Epithelial cell of prostate (primary cell): ENCODE results near the gene CLBA1.
A peak's percentile ranks its signal among the peaks of the same experiment; 100 is the strongest.
"Not testable (repeated sequence)": the region's sequence is repeated elsewhere in the genome, so short reads cannot be mapped to it uniquely, and the experiment has no call there.

Source experiments
- DNase-seq: peaks from one replicate; pipeline ENCODE4 v3.0.0-alpha.2; 2011; ENCODE audit warnings: low read depth, low spot score
- H3K27ac ChIP-seq: fragments of 450-650 bp; 2 replicates; pipeline ENCODE4 v1.5.1; 2017; ENCODE audit warnings: mild to moderate bottlenecking

Gene CLBA1

GRCh38 chr14:105019861-105020814, 34.5 kb downstream of the CLBA1 start:
- DNase-seq: no peak

GRCh38 chr14:105020815-105021655, 35.4 kb downstream of the CLBA1 start, which contains the start of gene CDCA4:
CDCA4 (minus strand) TSS chr14:105021083; CDS start chr14:105011929, 9,154 bp downstream.
- DNase-seq: peak; percentile 60

More at GRCh38 chr14:105019861-105020814, 34.5 kb downstream of the CLBA1 start:
- peak overlapping the region; percentile 99 for H3K27ac ChIP-seq

GRCh38 chr14:105021656-105022275, 36.2 kb downstream of the CLBA1 start:
- peak overlapping the region; percentile 99 for H3K27ac ChIP-seq
- no peak for DNase-seq

More at GRCh38 chr14:105020815-105021655, 35.4 kb downstream of the CLBA1 start, which contains the start of gene CDCA4:
- H3K27ac ChIP-seq: peak within 1 kb of the TSS; percentile 99

GRCh38 chr14:105022276-105022670, 36.7 kb downstream of the CLBA1 start:
- DNase-seq: no peak
- H3K27ac ChIP-seq: peak overlapping the region; percentile 99

- H3K27ac ChIP-seq: peak overlapping the region; percentile 99
- no peak for DNase-seq
These were observed 37.6 kb downstream of the CLBA1 start for GRCh38 chr14:105023144-105023543.

GRCh38 chr14:105023791-105024480, 38.3 kb downstream of the CLBA1 start:
- peak overlapping the region; percentile 99 for H3K27ac ChIP-seq

GRCh38 chr14:105025429-105025828, 39.8 kb downstream of the CLBA1 start:
- peak overlapping the region; percentile 99 for H3K27ac ChIP-seq

More at GRCh38 chr14:105023791-105024480, 38.3 kb downstream of the CLBA1 start:
- no peak for DNase-seq

GRCh38 chr14:105026033-105026785, 40.6 kb downstream of the CLBA1 start:
- DNase-seq: no peak

More at GRCh38 chr14:105025429-105025828, 39.8 kb downstream of the CLBA1 start:
- no peak for DNase-seq

GRCh38 chr14:105026802-105027563, 41.4 kb downstream of the CLBA1 start:
- peak overlapping the region; percentile 99 for H3K27ac ChIP-seq
- peak; percentile 72 for DNase-seq

More at GRCh38 chr14:105026033-105026785, 40.6 kb downstream of the CLBA1 start:
- H3K27ac ChIP-seq: peak overlapping the region; percentile 99

- peak overlapping the region; percentile 99 for H3K27ac ChIP-seq
- not testable (repeated sequence) for DNase-seq
These were observed 42.1 kb downstream of the CLBA1 start for GRCh38 chr14:105027718-105028117.

- DNase-seq: peak; percentile 95
- H3K27ac ChIP-seq: peak overlapping the region; percentile 99
These were observed 42.8 kb downstream of the CLBA1 start for GRCh38 chr14:105028251-105028927.

GRCh38 chr14:105029402-105029801, 43.8 kb downstream of the CLBA1 start:
- peak overlapping the region; percentile 99 for H3K27ac ChIP-seq
- no peak for DNase-seq

GRCh38 chr14:105030194-105030593, 44.6 kb downstream of the CLBA1 start:
- H3K27ac ChIP-seq: peak overlapping the region; percentile 99
- DNase-seq: no peak

GRCh38 chr14:105030836-105031396, 45.3 kb downstream of the CLBA1 start:
- DNase-seq: no peak
- peak overlapping the region; percentile 99 for H3K27ac ChIP-seq

GRCh38 chr14:105032451-105032901, 46.9 kb downstream of the CLBA1 start:
- H3K27ac ChIP-seq: peak overlapping the region; percentile 99
- peak; percentile 75 for DNase-seq

- not testable (repeated sequence) for DNase-seq
- peak overlapping the region; percentile 99 for H3K27ac ChIP-seq
These were observed 47.9 kb downstream of the CLBA1 start for GRCh38 chr14:105033412-105033900.
